H1 (cell line): Measurements from ENCODE around the gene IGLL1. TPM values are rescaled to one million over a fixed set of nuclear protein-coding genes. Genes with fewer than 3 reads are reported as not detected.

Experiments
- CTCF ChIA-PET: fragments of 300-600 bp; sonication (Branson Sonifier 250); formaldehyde crosslinking; loops from one replicate; lab custom pipeline; 2021; ENCODE audit not compliant: partially characterized antibody; lab: Charles Lee
- POLR2A ChIA-PET: fragments of 300-600 bp; sonication (Branson Sonifier 250); formaldehyde crosslinking; loops from one replicate; lab custom pipeline; 2021; ENCODE audit warnings: inconsistent platforms; ENCODE audit not compliant: partially characterized antibody; lab: Charles Lee
- DNase-seq, 2 experiments: peaks; one replicate each; pipeline versions ENCODE4 v3.0.0 to v3.0.0-alpha.2; 2010 to 2022; ENCODE audit warnings: low spot score in 2 of 2, low read depth in 1 of 2, mixed read lengths in 1 of 2
- FAIRE-seq: peaks from 2 replicates; lab custom pipeline; 2011; peaks lifted over from hg19 to GRCh38; lab: Jason Lieb, UNC
- H2AFZ ChIP-seq: 2 replicates; pipeline ENCODE4 v1.8.1; 2012; ENCODE audit warnings: low read length, inconsistent platforms
- H2AK5ac ChIP-seq: 2 replicates; pipeline ENCODE4 v1.6.1; 2013; ENCODE audit warnings: low read depth, low read length
- H2BK120ac ChIP-seq: replicated peaks from 2 replicates; pipeline ENCODE3; 2013; ENCODE audit warnings: low read depth, low read length, inconsistent platforms
- H2BK12ac ChIP-seq: 2 replicates; pipeline ENCODE4 v1.6.1; 2013; ENCODE audit warnings: low read depth, low read length
- H2BK15ac ChIP-seq: 2 replicates; pipeline ENCODE4 v1.6.1; 2013; ENCODE audit warnings: low read length
- H2BK20ac ChIP-seq: 2 replicates; pipeline ENCODE4 v1.6.1; 2013; ENCODE audit warnings: low read length
- H2BK5ac ChIP-seq: 2 replicates; pipeline ENCODE4 v1.6.1; 2013; ENCODE audit warnings: low read depth, low read length
- H3K14ac ChIP-seq: 2 replicates; pipeline ENCODE4 v1.6.1; 2013; ENCODE audit warnings: inconsistent platforms; ENCODE audit not compliant: insufficient read length
- H3K18ac ChIP-seq: 2 replicates; pipeline ENCODE4 v1.6.1; 2013; ENCODE audit warnings: low read length; ENCODE audit errors: extremely low read depth
- H3K23ac ChIP-seq: 2 replicates; pipeline ENCODE4 v1.6.1; 2013; ENCODE audit warnings: inconsistent platforms; ENCODE audit not compliant: insufficient read length
- H3K23me2 ChIP-seq: 2 replicates; pipeline ENCODE4 v1.6.1; 2013; ENCODE audit warnings: low read depth, low read length
- H3K27ac ChIP-seq: 2 replicates; pipeline ENCODE4 v1.6.1; 2011; ENCODE audit warnings: low read depth, low read length, inconsistent platforms
- H3K27me3 ChIP-seq, 4 experiments: replicated peaks in 1 of 4; 1 replicate in 1 of 4; 2 replicates in 3 of 4; pipeline versions ENCODE4 v1.6.1 to v1.8.1; 2011 to 2013; ENCODE audit warnings: low read length in 3 of 4, mild to moderate bottlenecking in 3 of 4, inconsistent platforms in 2 of 4, mixed read lengths in 2 of 4, moderate library complexity in 1 of 4; ENCODE audit not compliant: control insufficient read depth in 3 of 4, insufficient read depth in 3 of 4; ENCODE audit errors: extremely low read depth in 1 of 4
- H3K36me3 ChIP-seq, 4 experiments: 2 replicates each; pipeline versions ENCODE4 v1.6.1 to v1.8.1; 2011 to 2013; ENCODE audit warnings: mild to moderate bottlenecking in 4 of 4, low read length in 3 of 4, moderate library complexity in 2 of 4, control low read depth in 1 of 4, inconsistent platforms in 1 of 4; ENCODE audit not compliant: insufficient read depth in 4 of 4, control insufficient read depth in 2 of 4
- H3K4ac ChIP-seq: replicated peaks from 2 replicates; pipeline ENCODE3; 2013; ENCODE audit warnings: low read length, low read depth, mixed read lengths, inconsistent platforms; ENCODE audit not compliant: insufficient read length
- H3K4me1 ChIP-seq, 4 experiments: replicated peaks in 1 of 4; 1 replicate in 1 of 4; 2 replicates in 3 of 4; pipeline versions ENCODE4 v1.6.1 to v1.8.1; 2011 to 2013; ENCODE audit warnings: low read length in 3 of 4, inconsistent platforms in 2 of 4, mixed read lengths in 1 of 4; ENCODE audit not compliant: insufficient read depth in 4 of 4, control insufficient read depth in 3 of 4
- H3K4me2 ChIP-seq, 2 experiments: 2 replicates each; pipeline versions ENCODE4 v1.6.1 to v1.8.1; 2011 to 2013; ENCODE audit warnings: low read depth in 2 of 2, low read length in 2 of 2, control low read depth in 1 of 2, inconsistent platforms in 1 of 2, mild to moderate bottlenecking in 1 of 2; ENCODE audit not compliant: insufficient read depth in 1 of 2
- H3K4me3 ChIP-seq, 4 experiments: fragments of 200-600, 300-600 bp in 1 of 4; sonication (generic), shearing (Covaris generic), sonication (Bioruptor Twin) in 1 of 4; 2 replicates each; pipeline versions ENCODE4 v1.5.1 to v1.8.1; 2011 to 2016; ENCODE audit warnings: low read length in 4 of 4, low read depth in 3 of 4, control low read depth in 2 of 4, inconsistent platforms in 2 of 4, mild to moderate bottlenecking in 2 of 4, mixed read lengths in 1 of 4, moderate library complexity in 1 of 4; ENCODE audit not compliant: insufficient read depth in 2 of 4; ENCODE audit errors: extremely low read depth in 1 of 4
- H3K56ac ChIP-seq: replicated peaks from 2 replicates; pipeline ENCODE3; 2013; ENCODE audit warnings: low read depth, mild to moderate bottlenecking, mixed read lengths, low read length, inconsistent platforms; ENCODE audit not compliant: insufficient read length
- H3K79me1 ChIP-seq: 2 replicates; pipeline ENCODE4 v1.6.1; 2013; ENCODE audit warnings: low read depth, low read length, control low read depth
- H3K79me2 ChIP-seq, 2 experiments: 2 replicates each; pipeline versions ENCODE4 v1.6.1 to v1.8.1; 2012 to 2013; ENCODE audit warnings: low read length in 2 of 2, mild to moderate bottlenecking in 2 of 2, inconsistent platforms in 1 of 2; ENCODE audit not compliant: insufficient read depth in 2 of 2, control insufficient read depth in 1 of 2
- H3K9ac ChIP-seq, 4 experiments: replicated peaks in 1 of 4; 1 replicate in 1 of 4; 2 replicates in 3 of 4; pipeline versions ENCODE4 v1.6.1 to v1.8.1; 2011 to 2013; ENCODE audit warnings: low read depth in 3 of 4, low read length in 3 of 4, control low read depth in 2 of 4, mild to moderate bottlenecking in 2 of 4, moderate library complexity in 2 of 4, inconsistent platforms in 1 of 4; ENCODE audit errors: extremely low read depth in 1 of 4
- H3K9me3 ChIP-seq, 2 experiments: 2 replicates each; pipeline versions ENCODE4 v1.6.1 to v1.8.1; 2012 to 2013; ENCODE audit warnings: mild to moderate bottlenecking in 2 of 2, moderate library complexity in 2 of 2, control low read depth in 1 of 2, inconsistent platforms in 1 of 2, low read depth in 1 of 2, low read length in 1 of 2, mixed read lengths in 1 of 2; ENCODE audit not compliant: insufficient read depth in 2 of 2
- H4K20me1 ChIP-seq, 2 experiments: replicated peaks in 1 of 2; 2 replicates each; pipeline versions ENCODE3 to v1.8.1; 2011 to 2013; ENCODE audit warnings: inconsistent platforms in 2 of 2, low read length in 2 of 2, mild to moderate bottlenecking in 1 of 2; ENCODE audit not compliant: insufficient read depth in 2 of 2, control insufficient read depth in 1 of 2
- H4K5ac ChIP-seq: 2 replicates; pipeline ENCODE4 v1.6.1; 2013; ENCODE audit warnings: low read length, low read depth, mixed read lengths, inconsistent platforms; ENCODE audit not compliant: insufficient read length
- H4K8ac ChIP-seq: 2 replicates; pipeline ENCODE4 v1.8.0; 2013; ENCODE audit warnings: mild to moderate bottlenecking, moderate library complexity, low read length, inconsistent platforms; ENCODE audit not compliant: insufficient read depth; ENCODE audit errors: extremely low read depth
- H4K91ac ChIP-seq: replicated peaks from 2 replicates; pipeline ENCODE3; 2013; ENCODE audit warnings: low read length, mixed read lengths, inconsistent platforms; ENCODE audit not compliant: insufficient read length
- CEBPB ChIP-seq: IDR thresholded peaks from 2 replicates; pipeline ENCODE4 v1.6.1; 2012; ENCODE audit warnings: low read depth, low read length
- MAX ChIP-seq: IDR thresholded peaks from 2 replicates; pipeline ENCODE4 v1.6.1; 2012; ENCODE audit warnings: inconsistent platforms
- WGBS, 2 experiments: shearing (Covaris generic) in 1 of 2; methylation state at CpG; one replicate each; pipeline versions ENCODE4 v1.1.6 to v1.1.7; 2013 to 2015; ENCODE audit warnings: low lambda C conversion rate in 2 of 2, mixed read lengths in 2 of 2, inconsistent platforms in 1 of 2, low coverage in 1 of 2, missing lambda C conversion rate in 1 of 2; ENCODE audit not compliant: insufficient replicate concordance in 2 of 2, insufficient coverage in 1 of 2, insufficient read length in 1 of 2; ENCODE audit errors: extremely low coverage in 1 of 2, missing lambda C conversion rate in 1 of 2; 5-methylcytosine and 5-hydroxymethylcytosine counted together
- polyA plus RNA-seq, 7 experiments: library from polyadenylated mRNA; depleted of rRNA in 3 of 7; stranded (reverse) in 5 of 7; unstranded in 2 of 7; fragments of >200 nt in 5 of 7; fragments of 200-250 nt in 2 of 7; gene quantifications; 1 replicate in 5 of 7; 2 replicates in 1 of 7; 4 replicates in 1 of 7; pipeline versions ENCODE4 v1.2.1 to v1.2.3, GENCODE V29; 2011 to 2013; ENCODE audit warnings: missing spikeins in 2 of 7, mixed read lengths in 2 of 7
- total RNA-seq: library from RNA; stranded (reverse); fragmentation: NEBNext Ultra II Directional; extraction: Animal tissue kit (Norgen Biotek cat#: 25700); gene quantifications from 2 replicates; pipeline ENCODE4 v1.2.1, GENCODE V29; 2021

IGLL1 gene
- total and polyA plus RNA-seq, 2 of the 8 experiments (the other 6 are each of a cell fraction or from before 2014, with no cell fraction given) = not detected

- peak overlapping the region; percentile 100 for H2BK12ac ChIP-seq
- no peaks in the 10 kb centered on the region for H4K20me1 ChIP-seq
- H3K36me3 ChIP-seq = no peaks in the 10 kb centered on the region
- no peak overlapping the region for H4K5ac ChIP-seq
- H2AK5ac ChIP-seq = peak overlapping the region; percentile 94; the same call in 1 of the 2 replicates
- no peak overlapping the region for H3K27ac ChIP-seq
- no peak for DNase-seq
- H2AFZ ChIP-seq = no peak overlapping the region
- H4K91ac ChIP-seq = peak overlapping the region; percentile 96
- H3K79me1 ChIP-seq = no peaks in the 10 kb centered on the region
- 0 out of 2 replicates have a peak overlapping the region, but pooled peaks have one; percentile 46 for H2BK15ac ChIP-seq
- ChIA-PET POLR2A (interaction anchor here (2.1 kb wide), 1 partner anchor 16 kb away, joined by 6 read pairs; no protein-coding TSS in a partner anchor), CTCF (interaction anchor here (0.6 to 1.9 kb wide), 18 partner anchors 11 to 1347 kb away, joined by 3 to 4 read pairs (median 3); no protein-coding TSS in a partner anchor)
- peaks cover 20 to 56% (median 39%) of the 10 kb centered on the region in 4 experiments for H3K4me1 ChIP-seq
- H3K4ac ChIP-seq = peak overlapping the region; percentile 99
- H3K23me2 ChIP-seq = peaks cover 5% of the 10 kb centered on the region
- TF ChIP-seq CEBPB (no peak), MAX (no peak)
- H3K4me3 ChIP-seq = no peak overlapping the region
- no peak overlapping the region for H3K9ac ChIP-seq
- H3K4me2 ChIP-seq = peak overlapping the region in 1 of 2 experiments; percentile 52; a peak in 1 of 4 replicates
- no peaks in the 10 kb centered on the region for H3K9me3 ChIP-seq
- H2BK5ac ChIP-seq = peak overlapping the region; percentile 92; the same call in 1 of the 2 replicates
- peak overlapping the region; percentile 90 for H2BK20ac ChIP-seq
- H3K18ac ChIP-seq = peak overlapping the region; percentile 95
- WGBS, 2 experiments = 81% methylated on average over 10 of the region's 10 CpGs; no CpG with 5 or more reads in 1 of the 2 experiments
- no peaks in the 10 kb centered on the region for H3K79me2 ChIP-seq
- FAIRE-seq = no peak
- H3K23ac ChIP-seq = no peak overlapping the region
- 0 out of 2 replicates have a peak overlapping the region, but pooled peaks have one; percentile 66 for H4K8ac ChIP-seq
- H3K56ac ChIP-seq = no peak overlapping the region
- peak overlapping the region; percentile 99 for H2BK120ac ChIP-seq
- H3K14ac ChIP-seq = no peak overlapping the region
- peaks cover 0 to 7% (median 5%) of the 10 kb centered on the region in 4 experiments; a peak in 3 of 7 replicates for H3K27me3 ChIP-seq
Measured at GRCh38 chr22:23534201-23534850, 45.8 kb downstream of the IGLL1 start.
